Activated CD8-positive, alpha-beta memory T cell treated with anti-CD3 and anti-CD28 coated beads, Interleukin-2, amount 50 U/mL, for 1 hour (primary cell): ENCODE results near the gene WIPF2.
"Not testable (repeated sequence)": the region's sequence is repeated elsewhere in the genome, so short reads cannot be mapped to it uniquely, and the experiment has no call there.

Experiments
- DNase-seq: peaks from one replicate; pipeline ENCODE4 v3.0.0-alpha.2; 2020; ENCODE audit errors: extremely low read depth

WIPF2 gene

DNA sequence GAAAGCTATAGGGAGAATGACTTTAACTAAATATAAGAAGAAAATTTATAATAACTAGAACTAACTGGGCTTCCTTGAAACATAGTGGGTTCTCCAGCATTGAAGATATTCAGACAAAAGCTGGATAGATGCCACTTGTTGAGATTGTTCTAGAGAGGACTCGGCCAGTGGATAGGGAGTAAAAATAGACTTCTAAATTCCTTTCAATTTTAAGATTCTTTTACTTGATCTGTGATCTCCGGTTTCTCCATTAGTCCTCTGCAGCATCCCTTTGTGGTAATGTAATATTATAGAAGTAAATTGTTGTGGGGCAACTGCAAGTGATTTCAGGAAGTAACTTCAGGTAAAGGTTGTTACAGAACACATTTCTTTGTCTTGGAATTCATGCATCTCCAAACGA is 79.6 kb downstream of the WIPF2 start:
- DNase-seq: no peak

DNA sequence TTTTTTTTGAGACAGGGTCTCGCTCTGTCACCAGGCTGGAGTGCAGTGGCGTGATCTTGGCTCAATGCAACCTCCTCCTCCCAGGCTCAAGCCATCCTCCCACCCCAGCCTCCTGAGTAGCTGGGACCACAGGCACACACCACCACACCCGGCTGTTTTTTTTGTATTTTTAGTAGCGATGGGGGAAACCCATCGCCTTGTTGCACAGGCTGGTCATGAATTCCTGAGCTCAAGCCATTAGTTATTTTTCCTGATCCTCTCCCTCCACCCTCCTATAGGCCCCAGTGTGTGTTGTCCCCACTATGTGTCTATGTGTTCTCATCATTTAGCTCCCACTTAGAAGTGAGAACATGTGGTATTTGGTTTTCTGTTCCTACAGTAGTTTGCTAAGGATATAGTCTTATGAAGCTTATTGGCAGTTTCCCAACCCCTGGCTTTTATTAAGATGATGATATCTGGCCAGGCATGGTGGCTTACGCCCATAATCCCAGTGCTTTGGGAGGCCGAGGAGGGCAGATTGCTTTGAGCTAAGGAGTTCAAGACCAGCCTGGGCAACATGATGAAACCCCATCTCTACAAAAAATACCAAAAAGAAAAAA is 80.2 kb downstream of the WIPF2 start:
- DNase-seq: not testable (repeated sequence)

DNA sequence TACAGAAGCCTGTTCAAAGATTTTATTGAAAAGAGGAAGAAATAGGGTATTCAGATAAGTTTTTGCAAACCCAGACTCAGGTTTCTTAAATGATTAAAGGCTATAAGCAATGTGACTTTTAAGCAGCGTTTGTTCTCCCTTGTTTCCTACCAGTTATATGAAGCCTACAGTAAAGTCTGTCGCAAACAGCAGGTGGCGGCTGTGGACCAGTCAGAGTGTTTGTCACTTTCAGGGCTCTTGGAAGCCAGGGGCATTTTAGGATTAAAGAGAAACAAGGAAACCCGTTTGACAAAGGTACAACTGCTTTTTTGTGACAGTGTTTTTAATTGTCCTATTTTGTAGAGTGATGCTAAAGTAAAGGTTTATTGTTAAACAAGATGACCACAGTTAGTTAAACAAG is 82.2 kb downstream of the WIPF2 start:
- no peak for DNase-seq

DNA sequence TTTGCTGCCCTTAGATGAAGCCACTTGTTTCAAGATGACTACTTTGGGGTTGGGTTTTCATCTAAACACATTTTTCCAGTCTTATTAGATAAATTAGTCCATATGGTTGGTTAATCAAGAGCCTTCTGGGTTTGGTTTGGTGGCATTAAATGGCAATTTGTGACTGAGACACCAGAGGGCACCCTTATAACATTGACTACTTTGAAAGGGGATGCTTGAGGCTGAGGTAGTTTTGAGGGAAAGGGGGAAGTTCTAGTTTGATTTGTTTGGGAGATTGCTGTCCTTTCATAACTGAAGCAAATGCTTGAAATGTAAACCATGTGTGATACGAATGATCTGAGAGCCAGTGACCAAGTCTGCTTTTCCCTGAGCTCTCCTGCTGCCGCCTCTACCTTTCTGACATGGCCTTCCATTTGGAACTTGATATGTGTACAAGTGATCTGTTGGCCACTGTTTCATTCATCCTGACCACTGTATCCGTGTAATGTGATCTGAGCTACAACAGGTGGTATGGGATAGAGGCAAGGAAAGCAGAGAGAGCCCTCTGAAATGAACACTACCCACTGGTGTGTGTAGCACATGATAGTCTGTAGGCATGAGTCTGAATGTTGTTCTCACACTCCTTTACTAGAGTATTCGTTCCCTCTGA is 84.0 kb downstream of the WIPF2 start:
- DNase-seq: no peak

DNA sequence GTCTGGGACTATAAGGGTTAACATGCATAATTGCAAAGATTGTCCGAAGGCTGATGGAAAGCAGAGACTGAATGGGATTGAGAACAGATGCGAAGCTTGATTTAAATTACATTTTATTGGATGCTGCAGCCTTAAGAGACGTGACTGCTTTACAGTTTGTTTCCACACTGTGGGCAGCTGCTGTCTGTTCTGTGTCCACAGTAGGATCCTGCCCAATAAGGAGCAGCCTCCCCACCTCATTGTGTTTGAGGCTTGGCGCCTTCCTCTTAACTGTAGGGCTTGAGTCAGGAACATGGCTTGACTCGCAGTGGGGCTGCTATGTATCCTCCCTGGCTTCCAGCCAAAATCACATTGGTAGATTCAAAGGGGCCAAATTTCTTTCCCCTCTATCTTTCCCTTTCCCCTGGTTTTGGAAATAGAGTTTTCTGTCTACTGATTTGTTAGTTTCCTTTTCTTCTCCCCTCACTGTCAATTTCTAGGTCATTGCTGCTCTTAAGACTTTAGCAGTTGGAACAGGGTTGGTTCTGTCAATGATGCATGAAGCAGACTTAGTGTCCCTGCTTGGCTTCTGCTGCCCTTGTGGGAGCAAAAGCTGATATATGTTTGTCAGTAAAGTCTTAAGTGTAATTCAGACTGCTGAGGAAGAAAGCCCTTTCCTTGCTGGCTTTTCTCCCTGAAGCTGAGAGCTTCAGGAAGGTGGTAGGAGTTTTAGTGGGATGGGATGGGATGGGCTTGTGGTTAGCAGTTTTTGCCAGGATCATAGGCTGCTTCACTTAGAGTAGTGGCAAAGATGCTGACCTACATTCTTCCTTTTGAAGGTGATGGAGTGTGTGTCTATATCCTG is 84.8 kb downstream of the WIPF2 start:
- no peak for DNase-seq

DNA sequence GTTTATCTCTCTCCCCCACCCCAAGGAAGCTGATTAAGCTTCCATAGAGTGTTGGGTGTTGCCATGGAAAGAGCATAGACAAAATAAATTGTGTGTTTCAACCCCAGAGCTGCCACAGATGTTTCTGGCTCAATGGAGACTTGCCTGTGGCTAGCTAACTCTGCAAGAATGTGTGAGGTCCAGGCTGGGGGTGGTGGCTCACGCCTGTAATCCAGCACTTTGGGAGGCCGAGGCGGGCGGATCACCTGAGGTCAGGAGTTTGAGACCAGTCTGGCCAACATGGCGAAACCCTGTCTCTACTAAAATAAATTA is 85.4 kb downstream of the WIPF2 start:
- not testable (repeated sequence) for DNase-seq

DNA sequence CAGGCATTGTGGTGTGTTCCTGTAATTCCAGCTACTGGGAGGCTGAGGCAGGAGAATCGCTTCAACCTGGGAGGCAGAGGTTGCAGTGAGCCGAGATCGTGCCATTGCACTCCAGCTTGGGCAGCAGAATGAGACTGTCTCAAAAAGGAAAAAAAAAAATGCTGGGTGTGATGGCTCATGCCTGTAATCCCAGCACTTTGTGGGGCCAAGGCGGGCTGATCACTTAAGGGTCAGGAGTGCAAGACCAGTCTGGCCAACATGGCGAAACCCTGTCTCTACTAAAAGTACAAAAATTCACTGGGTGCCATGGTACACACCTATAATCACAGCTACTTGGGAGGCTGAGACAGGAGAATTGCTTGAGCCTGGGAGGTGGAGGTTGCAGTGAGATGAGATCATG is 85.8 kb downstream of the WIPF2 start:
- not testable (repeated sequence) for DNase-seq

DNA sequence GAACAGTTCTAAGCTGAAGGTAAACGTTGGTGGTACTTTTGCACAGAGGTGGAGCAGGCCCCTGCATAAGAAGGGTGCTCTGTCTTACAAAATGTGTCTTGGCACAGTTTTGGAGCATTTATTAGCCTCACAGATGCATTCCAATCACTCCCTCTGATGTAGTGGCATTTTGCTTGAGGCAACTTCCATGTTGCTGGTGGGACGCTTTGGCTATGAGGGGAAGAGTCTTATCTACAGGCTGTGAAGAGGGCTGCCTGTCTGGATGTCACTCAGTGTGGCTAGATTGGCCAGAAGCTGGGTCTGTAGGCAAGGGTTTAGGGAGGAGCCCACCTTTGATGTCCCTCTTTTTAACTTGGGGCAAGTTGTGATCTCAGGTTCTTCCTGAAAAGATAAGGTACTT is 87.3 kb downstream of the WIPF2 start:
- no peak for DNase-seq

DNA sequence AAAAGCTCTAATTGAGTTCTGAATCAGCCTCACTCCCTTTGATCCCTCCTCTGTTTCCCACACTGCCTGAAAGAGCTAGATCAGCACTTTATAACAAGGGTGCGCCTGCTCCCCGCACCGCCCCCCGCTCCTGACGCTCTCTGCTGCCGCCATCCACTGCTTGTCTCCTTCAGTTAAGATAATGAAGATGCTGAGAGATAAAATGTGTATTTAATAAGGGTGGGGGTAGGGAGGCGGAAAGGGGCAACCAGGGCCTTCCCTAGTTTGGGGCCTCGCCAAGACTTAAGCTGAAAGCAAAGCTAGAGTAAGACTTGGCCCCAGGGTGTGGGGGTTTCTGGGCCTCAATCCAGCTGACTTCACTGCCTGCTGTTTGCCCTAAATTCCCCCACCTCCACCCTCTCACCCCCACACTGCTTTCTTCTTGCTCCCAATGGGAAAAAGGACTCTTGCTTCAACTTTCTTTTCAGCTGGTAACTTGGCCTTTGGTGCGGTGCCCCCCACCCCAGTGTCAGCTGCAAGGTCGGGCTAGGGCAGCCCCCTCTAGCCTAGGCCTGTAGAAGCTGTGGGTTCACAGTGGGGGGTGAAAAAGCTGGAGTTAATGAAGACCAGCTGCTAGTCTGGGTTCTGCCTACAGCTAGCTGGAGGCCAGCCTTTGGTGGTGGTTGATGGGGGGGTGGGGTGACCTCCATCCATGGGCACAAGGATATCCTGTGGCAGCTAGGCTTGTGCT is 88.1 kb downstream of the WIPF2 start:
- DNase-seq: no peak

DNA sequence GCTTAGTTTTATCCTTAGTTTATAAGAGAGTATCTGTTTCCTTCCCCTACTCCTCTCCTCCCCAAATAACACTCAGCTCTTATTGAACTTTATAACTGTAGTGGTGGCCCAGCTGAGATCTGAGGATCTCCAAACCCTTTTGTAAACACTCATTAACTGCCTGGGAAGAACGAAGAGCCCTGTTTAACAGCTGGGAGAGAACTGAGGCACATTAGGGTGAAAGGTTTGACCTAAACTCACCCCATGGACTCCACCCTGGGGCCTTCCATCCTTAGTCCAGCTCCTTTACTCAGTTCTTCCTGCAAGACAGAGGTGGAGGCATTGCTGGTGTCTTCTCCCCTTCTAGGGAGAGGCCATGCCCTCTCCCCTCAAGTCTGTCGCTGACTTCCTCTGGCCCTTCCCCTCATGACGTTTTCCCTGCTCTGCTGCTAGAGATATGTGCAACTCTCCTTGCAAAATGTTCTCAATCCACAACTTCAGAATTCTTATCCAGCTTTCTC is 88.7 kb downstream of the WIPF2 start:
- no peak for DNase-seq

DNA sequence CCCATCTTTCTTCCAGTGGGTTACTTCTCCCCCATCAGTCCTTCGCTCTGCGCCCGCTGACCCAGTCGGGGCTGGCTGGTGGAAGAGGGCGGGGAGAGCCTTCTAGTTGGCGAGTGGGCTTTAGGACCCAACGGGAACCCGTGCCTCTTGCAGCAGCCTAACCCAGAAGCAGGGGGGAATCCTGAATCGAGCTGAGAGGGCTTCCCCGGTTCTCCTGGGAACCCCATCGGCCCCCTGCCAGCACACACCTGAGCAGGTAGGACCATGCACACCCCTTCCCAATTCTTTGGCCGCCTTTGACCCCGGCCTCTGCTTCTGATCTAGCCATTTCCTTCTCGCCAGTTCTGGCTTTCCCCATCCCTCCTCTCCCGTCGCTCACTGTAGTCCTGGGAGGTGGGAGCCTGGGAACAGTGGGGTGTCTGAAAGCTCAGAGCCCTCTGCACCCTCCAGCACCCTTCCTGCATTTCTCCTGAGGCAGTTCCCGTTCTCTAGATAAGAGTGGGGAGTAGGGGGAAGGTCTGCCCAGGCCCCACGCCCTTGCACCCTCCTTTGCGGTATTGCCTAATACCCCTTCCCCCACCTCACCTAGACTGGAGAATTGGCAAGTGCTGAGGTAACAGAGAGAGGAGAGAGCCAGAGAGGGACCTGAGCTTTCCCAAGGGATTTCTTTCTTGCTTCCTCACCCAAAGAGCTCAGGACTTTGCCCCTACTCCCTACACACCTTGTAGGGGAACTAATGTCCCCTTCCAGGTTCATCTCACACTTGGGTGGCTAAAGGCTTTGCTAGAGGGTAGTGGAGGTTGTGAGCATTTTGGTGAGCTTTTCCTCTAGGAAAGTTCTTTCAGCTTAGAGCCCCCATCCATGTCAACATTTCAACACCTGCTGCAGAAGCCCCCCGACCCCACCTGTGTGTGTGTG is 90.2 kb downstream of the WIPF2 start, which contains the start of gene RARA:
Gene RARA, plus strand, starts transcription at position 150 of the 918 bp plus-strand sequence. CDS start 22,039 bp downstream, outside the sequence.
- DNase-seq: no peak

DNA sequence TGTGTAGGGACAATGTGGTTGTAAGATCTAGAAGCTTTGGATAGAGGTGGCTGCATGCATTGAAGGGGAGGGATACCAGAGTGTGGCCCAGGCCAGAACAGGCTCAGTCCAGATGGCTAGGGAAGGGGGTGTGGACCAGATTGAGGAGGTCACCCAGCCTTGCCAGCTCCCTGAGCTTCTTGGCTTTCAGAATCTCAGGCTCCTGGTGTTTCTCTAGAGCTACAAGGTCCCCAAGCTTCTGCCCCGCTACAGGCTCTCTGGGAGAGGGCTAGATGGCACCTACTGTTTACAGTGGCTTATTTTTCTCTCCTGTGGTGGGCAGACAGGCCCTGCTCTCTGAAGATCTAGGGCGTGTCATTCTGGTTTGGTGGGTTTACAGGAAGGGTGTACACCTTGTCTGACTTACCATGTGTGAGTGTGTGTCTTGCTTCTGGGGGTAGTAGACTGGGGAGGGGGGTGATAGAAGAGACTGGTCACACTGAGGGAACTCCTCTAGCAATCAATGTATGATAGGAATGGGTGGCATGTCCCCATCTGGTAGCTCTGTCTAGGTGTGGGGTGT is 90.9 kb downstream of the WIPF2 start:
- no peak for DNase-seq

DNA sequence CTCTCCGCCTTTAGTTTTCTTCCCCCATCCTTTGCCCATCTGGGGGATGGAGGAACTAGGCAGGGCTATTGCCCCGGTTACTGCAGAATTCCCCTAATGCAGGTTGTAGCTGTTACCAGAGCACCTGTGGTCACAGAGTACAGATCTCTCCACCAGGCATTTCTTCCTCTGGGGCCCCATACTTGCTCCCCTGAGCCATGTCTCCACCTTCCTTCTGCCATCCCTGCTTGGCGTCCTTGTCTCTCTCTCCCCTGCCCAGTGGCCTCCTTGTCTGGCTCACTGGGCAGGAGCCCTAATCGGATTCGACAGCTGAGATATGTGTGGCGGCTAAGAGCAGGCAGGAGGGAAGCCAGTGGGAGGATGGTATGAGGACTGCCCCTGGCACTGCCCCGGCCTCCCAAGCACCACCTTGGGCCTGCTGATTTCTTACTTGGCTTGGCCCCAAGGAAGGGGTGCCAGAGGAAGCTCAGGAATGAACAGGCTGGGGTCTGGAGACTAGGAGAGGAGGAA is 91.8 kb downstream of the WIPF2 start:
- DNase-seq: no peak

DNA sequence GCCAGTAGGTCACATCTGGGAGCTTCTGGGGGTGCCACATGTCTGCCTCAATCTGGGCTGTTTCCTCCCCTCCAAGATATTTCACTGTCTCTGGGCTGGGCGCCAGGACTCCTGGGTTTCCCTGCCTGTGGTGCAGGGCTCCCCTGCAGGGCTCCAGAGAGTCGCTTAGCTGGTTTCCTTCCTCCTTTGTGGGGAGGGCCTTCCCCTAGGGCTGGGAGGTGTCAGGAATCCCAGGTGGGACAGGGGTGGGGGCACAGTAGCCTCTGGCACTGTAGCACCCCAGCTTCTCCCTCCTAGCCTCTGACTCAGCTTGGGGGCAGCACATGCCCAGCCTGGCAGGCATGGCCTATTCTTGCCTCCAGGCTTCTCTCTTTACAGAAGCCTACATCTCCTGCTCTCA is 92.5 kb downstream of the WIPF2 start:
- DNase-seq: no peak

DNA sequence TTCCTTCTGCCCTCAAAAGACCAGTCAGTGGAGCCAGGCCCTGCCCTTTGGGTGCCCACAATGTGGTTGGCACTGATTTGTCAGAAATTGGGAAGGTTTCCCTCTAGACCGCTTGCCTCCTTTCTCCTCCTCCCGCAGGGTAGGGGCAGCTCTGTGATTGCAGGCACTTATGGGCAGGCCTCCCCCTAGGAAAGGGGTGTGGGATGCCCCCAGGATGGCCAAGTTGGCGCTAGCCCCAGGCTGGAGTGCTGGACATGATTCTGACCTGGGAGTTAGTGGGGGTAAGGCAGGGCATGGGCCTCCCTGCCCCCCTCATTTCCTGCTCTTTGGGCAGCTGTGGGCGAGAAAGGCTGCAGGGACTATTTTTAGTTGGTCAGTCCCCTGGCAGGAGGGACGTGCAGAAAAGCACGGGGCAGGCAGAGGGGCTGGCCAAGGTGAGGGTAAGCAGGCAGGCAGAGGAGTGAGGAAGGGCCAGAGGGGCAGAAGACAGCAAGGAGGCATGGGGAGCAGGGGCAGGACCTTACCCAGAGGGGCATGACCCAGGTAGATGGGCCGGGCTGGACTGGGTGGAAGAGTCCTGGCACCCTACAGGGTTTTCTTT is 93.1 kb downstream of the WIPF2 start:
- DNase-seq: no peak

DNA sequence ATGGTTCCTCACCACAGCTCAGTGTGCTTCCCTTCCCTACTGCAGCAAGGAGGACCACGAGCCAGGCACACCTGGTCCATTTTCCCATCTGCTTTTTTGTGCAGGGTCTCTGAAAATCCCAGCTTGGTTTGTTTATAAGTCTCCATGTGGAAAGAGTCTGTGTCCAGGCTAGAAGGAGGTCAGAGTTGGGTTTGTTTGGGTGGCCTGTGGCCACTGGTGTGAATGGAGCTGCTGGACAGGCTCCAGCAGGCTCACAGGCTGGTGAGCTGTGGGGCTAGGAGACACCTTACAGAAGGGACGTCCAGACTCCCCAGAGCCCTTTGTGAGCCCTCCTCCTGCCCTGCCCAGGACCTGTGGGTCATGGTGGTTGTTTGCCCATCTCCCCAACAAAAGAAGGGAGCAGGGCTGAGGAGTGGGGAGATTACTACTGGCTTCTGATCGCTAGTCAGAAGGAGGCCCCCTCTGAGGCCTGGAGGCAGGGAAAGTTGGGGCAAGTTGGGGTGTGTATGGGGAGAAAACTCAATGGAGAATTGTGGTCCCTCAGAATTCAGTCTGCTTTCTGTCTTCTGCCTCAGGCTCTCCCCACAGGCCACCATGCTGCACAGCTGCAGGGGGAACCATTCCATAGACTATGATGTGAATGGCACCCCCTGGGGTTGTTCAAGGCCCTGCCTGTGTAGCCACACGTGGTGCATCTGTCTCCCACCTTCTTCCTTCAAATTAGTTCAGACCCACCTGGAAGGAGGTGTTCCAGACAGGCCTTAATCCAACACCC is 94.0 kb downstream of the WIPF2 start:
- no peak for DNase-seq

DNA sequence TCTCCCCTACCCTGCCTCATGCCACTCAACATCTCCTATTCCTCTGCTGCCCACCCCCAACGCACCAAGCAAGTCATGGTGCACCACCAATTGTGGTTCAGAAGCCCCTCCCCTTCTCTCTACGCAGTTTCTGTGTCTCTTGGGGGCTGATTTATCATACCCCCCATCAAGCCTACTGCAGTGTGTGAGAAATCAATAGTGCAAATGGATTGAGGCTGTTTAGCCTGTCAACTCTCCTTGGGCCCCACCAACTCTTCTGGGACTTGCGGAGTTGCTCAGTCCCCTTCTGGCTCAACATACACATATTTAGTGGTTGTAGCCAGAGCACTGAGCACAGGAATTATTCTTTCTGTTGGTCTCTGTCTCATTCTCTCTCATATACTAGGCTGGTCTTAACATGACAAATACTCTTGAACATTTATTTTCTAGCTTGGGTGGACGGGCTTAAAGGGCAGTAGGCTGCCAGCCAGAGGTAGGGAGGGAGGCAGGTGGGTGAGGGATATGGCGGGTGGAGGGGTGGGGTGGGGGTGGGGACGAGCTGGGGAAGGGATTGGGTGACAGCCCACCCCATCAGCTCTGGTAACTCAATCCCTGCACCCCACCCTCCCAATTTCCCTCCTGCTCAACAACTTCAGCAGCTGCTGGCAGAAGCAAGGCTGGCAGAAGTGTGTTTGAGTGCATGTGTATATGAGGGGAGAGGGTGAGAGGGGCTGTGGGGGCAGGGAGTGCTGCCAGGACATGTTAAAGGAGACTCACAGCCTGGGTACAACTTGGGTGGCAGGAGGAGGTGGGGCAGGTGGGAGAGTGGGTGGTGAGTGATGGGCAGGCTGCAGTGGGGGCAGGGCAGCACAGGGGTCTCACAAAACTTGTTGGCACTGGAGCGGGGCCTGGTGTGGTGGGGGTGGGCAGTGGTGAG is 94.8 kb downstream of the WIPF2 start:
- DNase-seq: no peak

DNA sequence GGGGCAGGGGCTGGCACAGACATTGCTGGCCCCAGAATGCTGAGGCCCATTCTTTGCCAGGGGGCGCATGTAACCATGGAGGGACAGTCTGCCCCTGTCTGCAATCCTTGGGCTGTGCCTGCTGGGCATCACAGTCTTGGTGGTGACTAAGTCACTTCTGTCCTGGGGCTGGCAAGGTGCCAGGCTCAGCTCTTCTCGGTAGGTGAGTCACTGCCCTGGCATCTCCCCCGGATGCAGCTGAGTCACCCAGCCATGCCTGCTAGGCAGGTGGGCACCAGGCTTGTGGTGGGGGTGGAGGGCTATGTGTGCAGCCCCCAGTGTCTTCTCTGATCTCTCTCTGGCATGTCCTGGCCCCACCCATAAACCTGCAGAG is 95.5 kb downstream of the WIPF2 start:
- DNase-seq: peak; percentile 84
